ENCODE data around the gene LHPP.

Gene LHPP

GRCh38 chr10:124517461-124517860, 55.8 kb downstream of the LHPP start:
- H3K4me1 ChIP-seq (ENCODE audit: control insufficient read depth, low read length), result peaks cover under 1% of the 10 kb centered on the region; the same call in 1 of the 2 replicates
- H3K9me3 ChIP-seq (ENCODE audit: control insufficient read depth, insufficient read depth, low read length), result no peaks in the 10 kb centered on the region
- TF ChIP-seq EZH2phosphoT487 (IDR thresholded peaks at IDR 0.05; ENCODE audit: borderline replicate concordance, low read length) (no peak), CTCF (IDR thresholded peaks at IDR 0.05; ENCODE audit: low read depth, low read length, poor library complexity, severe bottlenecking) (no peak)
- no peak overlapping the region for H3K27ac ChIP-seq (ENCODE audit: low read depth, low read length)
- H3K27me3 ChIP-seq (ENCODE audit: control insufficient read depth, low read length), result no peaks in the 10 kb centered on the region
- H4K20me1 ChIP-seq (ENCODE audit: control insufficient read depth, insufficient read depth, low read depth, low read length), result no peaks in the 10 kb centered on the region
- no peaks in the 10 kb centered on the region for H3K79me2 ChIP-seq (ENCODE audit: control insufficient read depth, low read length)
- no peaks in the 10 kb centered on the region for H3K36me3 ChIP-seq (ENCODE audit: control insufficient read depth, low read length)
- H3K9me2 ChIP-seq (replicated peaks; ENCODE audit: control insufficient read depth, low read length), result no peaks in the 10 kb centered on the region
- H3K4me2 ChIP-seq (ENCODE audit: low read length), result no peak overlapping the region
- H3K4me3 ChIP-seq (ENCODE audit: low read length), result no peak overlapping the region
- no peaks in the 10 kb centered on the region for H3F3A ChIP-seq (ENCODE audit: control insufficient read depth, insufficient read depth)

GRCh38 chr10:124517931-124518330, 56.3 kb downstream of the LHPP start:
- H3K79me2 ChIP-seq (ENCODE audit: control insufficient read depth, low read length), result no peaks in the 10 kb centered on the region
- H3K27me3 ChIP-seq (ENCODE audit: control insufficient read depth, low read length), result 0 out of 2 replicates have a peak, but pooled peaks cover 2% of the 10 kb centered on the region
- H3K9me2 ChIP-seq (replicated peaks; ENCODE audit: control insufficient read depth, low read length), result no peaks in the 10 kb centered on the region
- no peak overlapping the region for H3K4me2 ChIP-seq (ENCODE audit: low read length)
- TF ChIP-seq EZH2phosphoT487 (IDR thresholded peaks at IDR 0.05; ENCODE audit: borderline replicate concordance, low read length) (no peak), CTCF (IDR thresholded peaks at IDR 0.05; ENCODE audit: low read depth, low read length, poor library complexity, severe bottlenecking) (no peak)
- H3K4me3 ChIP-seq (ENCODE audit: low read length), result no peak overlapping the region
- H3K27ac ChIP-seq (ENCODE audit: low read depth, low read length), result no peak overlapping the region
- H3K36me3 ChIP-seq (ENCODE audit: control insufficient read depth, low read length), result no peaks in the 10 kb centered on the region
- H3K9me3 ChIP-seq (ENCODE audit: control insufficient read depth, insufficient read depth, low read length), result no peaks in the 10 kb centered on the region
- peaks cover 5% of the 10 kb centered on the region for H3K4me1 ChIP-seq (ENCODE audit: control insufficient read depth, low read length)
- no peaks in the 10 kb centered on the region for H3F3A ChIP-seq (ENCODE audit: control insufficient read depth, insufficient read depth)
- H4K20me1 ChIP-seq (ENCODE audit: control insufficient read depth, insufficient read depth, low read depth, low read length), result no peaks in the 10 kb centered on the region

- Histone ChIP-seq H3K27ac (ENCODE audit: low read depth, low read length) (no peak overlapping the region), H3K27me3 (ENCODE audit: control insufficient read depth, low read length) (0 out of 2 replicates have a peak, but pooled peaks cover 4% of the 10 kb centered on the region), H3K9me2 (replicated peaks; ENCODE audit: control insufficient read depth, low read length) (no peaks in the 10 kb centered on the region), H3F3A (ENCODE audit: control insufficient read depth, insufficient read depth) (no peaks in the 10 kb centered on the region), H4K20me1 (ENCODE audit: control insufficient read depth, insufficient read depth, low read depth, low read length) (no peaks in the 10 kb centered on the region), H3K9me3 (ENCODE audit: control insufficient read depth, insufficient read depth, low read length) (no peaks in the 10 kb centered on the region), H3K79me2 (ENCODE audit: control insufficient read depth, low read length) (no peaks in the 10 kb centered on the region), H3K4me1 (ENCODE audit: control insufficient read depth, low read length) (peaks cover 10% of the 10 kb centered on the region), H3K4me3 (ENCODE audit: low read length) (no peak overlapping the region), H3K36me3 (ENCODE audit: control insufficient read depth, low read length) (no peaks in the 10 kb centered on the region), H3K4me2 (ENCODE audit: low read length) (no peak overlapping the region)
- TF ChIP-seq EZH2phosphoT487 (IDR thresholded peaks at IDR 0.05; ENCODE audit: borderline replicate concordance, low read length), result no peak
- TF ChIP-seq CTCF (IDR thresholded peaks at IDR 0.05; ENCODE audit: low read depth, low read length, poor library complexity, severe bottlenecking), result no peak
These were observed 56.7 kb downstream of the LHPP start for GRCh38 chr10:124518366-124518765.
